ENCODE data around the gene GPA33. TPM values are rescaled to one million over a fixed set of nuclear protein-coding genes. Genes with fewer than 3 reads are reported as not detected.

Gene GPA33
- total and polyA plus RNA-seq, 2 donors (not counting 1 experiment from before 2014, with no cell fraction given) = not detected

DNA sequence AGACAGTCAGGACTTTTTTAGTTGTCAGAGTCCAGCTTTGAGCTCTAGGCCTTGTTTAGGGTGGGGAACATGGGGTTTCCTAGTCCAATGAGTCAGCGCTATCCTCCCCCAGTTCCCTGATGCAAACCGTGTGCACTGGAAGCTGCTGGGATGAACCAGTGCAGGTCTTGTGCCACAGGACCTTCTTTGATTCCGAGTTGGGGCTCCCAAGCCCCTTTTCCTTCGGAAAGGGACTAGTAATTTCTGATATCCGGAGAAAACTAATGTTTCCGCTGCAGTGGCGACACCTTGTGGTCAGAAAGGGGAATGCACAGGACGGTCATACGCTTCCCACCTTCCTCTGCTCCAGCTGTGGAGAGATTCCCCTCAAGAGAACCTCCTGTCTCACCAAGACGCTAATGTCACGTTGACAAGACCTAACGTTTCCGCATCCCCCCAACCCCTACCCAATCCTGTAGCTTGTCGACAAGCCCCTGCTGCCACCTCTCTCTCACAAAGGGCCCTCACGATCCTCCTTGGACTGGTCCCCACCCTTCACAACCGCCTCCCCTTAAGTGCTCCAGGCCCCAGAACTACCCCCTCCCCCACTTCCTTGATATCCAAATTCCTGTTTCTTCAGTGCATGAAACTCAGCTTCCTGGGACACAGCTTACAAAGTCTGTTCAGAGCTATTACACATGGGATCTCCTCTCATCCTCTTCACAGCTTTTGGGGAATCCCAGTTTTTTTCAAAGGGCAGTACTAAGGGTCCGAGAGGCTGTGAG lies 30.9 kb downstream of the GPA33 start:
- peak overlapping the region; percentile 78 for H3K4me2 ChIP-seq (ENCODE audit: extremely low read depth, insufficient read depth, low read length)
- H3K9ac ChIP-seq (ENCODE audit: insufficient read depth, low read length) = no peak overlapping the region
- peak overlapping the region; percentile 83 for H2AFZ ChIP-seq (ENCODE audit: low read length)
- no peaks in the 10 kb centered on the region for H3K79me2 ChIP-seq (ENCODE audit: control insufficient read depth, insufficient read depth, low read length)
- H3K4me1 ChIP-seq (ENCODE audit: control insufficient read depth, extremely low read depth, insufficient read depth, low read length) = peaks cover 3% of the 10 kb centered on the region
- no peaks in the 10 kb centered on the region for H4K20me1 ChIP-seq (ENCODE audit: control insufficient read depth, extremely low read depth, insufficient read depth, low read length)
- no peak overlapping the region for H3K27ac ChIP-seq (ENCODE audit: insufficient read depth, low read length)
- no peaks in the 10 kb centered on the region for H3K27me3 ChIP-seq (ENCODE audit: control insufficient read depth, insufficient read depth, low read length)
- no peaks in the 10 kb centered on the region for H3K9me3 ChIP-seq (ENCODE audit: control insufficient read depth, insufficient read depth, low read depth, low read length)
- DNase-seq (ENCODE audit: low read depth in 2 of 2) = peak; percentile 32 to 63
- TF ChIP-seq EZH2 (IDR thresholded peaks at IDR 0.05; ENCODE audit: low read length, missing control alignments) = no peak
- TF ChIP-seq, protein P1, sequence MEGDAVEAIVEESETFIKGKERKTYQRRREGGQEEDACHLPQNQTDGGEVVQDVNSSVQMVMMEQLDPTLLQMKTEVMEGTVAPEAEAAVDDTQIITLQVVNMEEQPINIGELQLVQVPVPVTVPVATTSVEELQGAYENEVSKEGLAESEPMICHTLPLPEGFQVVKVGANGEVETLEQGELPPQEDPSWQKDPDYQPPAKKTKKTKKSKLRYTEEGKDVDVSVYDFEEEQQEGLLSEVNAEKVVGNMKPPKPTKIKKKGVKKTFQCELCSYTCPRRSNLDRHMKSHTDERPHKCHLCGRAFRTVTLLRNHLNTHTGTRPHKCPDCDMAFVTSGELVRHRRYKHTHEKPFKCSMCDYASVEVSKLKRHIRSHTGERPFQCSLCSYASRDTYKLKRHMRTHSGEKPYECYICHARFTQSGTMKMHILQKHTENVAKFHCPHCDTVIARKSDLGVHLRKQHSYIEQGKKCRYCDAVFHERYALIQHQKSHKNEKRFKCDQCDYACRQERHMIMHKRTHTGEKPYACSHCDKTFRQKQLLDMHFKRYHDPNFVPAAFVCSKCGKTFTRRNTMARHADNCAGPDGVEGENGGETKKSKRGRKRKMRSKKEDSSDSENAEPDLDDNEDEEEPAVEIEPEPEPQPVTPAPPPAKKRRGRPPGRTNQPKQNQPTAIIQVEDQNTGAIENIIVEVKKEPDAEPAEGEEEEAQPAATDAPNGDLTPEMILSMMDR (conservative IDR thresholded peaks at IDR 0.05 in 1 of 2, IDR thresholded peaks at IDR 0.05 in 1 of 2; ENCODE audit: low read depth in 1 of 2, low read length in 2 of 2) = peak; percentile 98 to 99
- H3K36me3 ChIP-seq (ENCODE audit: control insufficient read depth, insufficient read depth, low read length) = no peaks in the 10 kb centered on the region
- peak overlapping the region in 1 of 4 experiments; percentile 20 for H3K4me3 ChIP-seq (replicated peaks in 1 of 4; ENCODE audit: control extremely low read depth in 1 of 4, insufficient read depth in 1 of 4, low read depth in 3 of 4, low read length in 4 of 4)

DNA sequence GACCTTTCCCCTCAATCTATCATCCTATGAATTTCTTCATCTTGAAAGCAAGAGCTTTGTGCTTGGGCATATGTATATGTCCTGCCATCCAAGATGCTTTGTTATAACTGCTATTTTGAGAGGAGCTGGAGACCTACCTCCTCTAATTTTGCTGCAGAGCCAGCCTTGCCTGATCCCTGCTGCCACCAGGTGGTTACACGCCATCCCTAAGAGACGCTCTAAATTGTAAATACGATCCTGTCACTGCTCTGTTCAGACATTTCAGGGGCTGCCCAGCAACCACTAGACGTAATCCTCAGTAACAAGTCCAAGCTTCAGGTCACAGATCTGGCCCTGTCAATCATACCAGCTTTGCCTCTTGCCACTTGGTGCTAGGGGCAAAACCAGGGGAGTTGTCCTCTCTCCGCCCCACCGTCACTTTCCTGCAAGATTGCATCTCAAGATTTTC lies 32.9 kb downstream of the GPA33 start:
- H2AFZ ChIP-seq (ENCODE audit: low read length) = no peak overlapping the region
- H4K20me1 ChIP-seq (ENCODE audit: control insufficient read depth, extremely low read depth, insufficient read depth, low read length) = no peaks in the 10 kb centered on the region
- no peaks in the 10 kb centered on the region for H3K79me2 ChIP-seq (ENCODE audit: control insufficient read depth, insufficient read depth, low read length)
- no peaks in the 10 kb centered on the region for H3K9me3 ChIP-seq (ENCODE audit: control insufficient read depth, insufficient read depth, low read depth, low read length)
- H3K4me1 ChIP-seq (ENCODE audit: control insufficient read depth, extremely low read depth, insufficient read depth, low read length) = peaks cover 3% of the 10 kb centered on the region
- no peak overlapping the region for H3K9ac ChIP-seq (ENCODE audit: insufficient read depth, low read length)
- no peak overlapping the region for H3K27ac ChIP-seq (ENCODE audit: insufficient read depth, low read length)
- H3K4me2 ChIP-seq (ENCODE audit: extremely low read depth, insufficient read depth, low read length) = no peak overlapping the region
- H3K27me3 ChIP-seq (ENCODE audit: control insufficient read depth, insufficient read depth, low read length) = no peaks in the 10 kb centered on the region
- no peak for TF ChIP-seq EZH2 (IDR thresholded peaks at IDR 0.05; ENCODE audit: low read length, missing control alignments)
- TF ChIP-seq, protein P1 (conservative IDR thresholded peaks at IDR 0.05 in 1 of 2, IDR thresholded peaks at IDR 0.05 in 1 of 2; ENCODE audit: low read depth in 1 of 2, low read length in 2 of 2) = peak in 1 of 2 donors; percentile 27
- no peak overlapping the region for H3K4me3 ChIP-seq (replicated peaks in 1 of 4; ENCODE audit: control extremely low read depth in 1 of 4, insufficient read depth in 1 of 4, low read depth in 3 of 4, low read length in 4 of 4)
- peak; percentile 20 to 43 for DNase-seq (ENCODE audit: low read depth in 2 of 2)
- H3K36me3 ChIP-seq (ENCODE audit: control insufficient read depth, insufficient read depth, low read length) = no peaks in the 10 kb centered on the region

DNA sequence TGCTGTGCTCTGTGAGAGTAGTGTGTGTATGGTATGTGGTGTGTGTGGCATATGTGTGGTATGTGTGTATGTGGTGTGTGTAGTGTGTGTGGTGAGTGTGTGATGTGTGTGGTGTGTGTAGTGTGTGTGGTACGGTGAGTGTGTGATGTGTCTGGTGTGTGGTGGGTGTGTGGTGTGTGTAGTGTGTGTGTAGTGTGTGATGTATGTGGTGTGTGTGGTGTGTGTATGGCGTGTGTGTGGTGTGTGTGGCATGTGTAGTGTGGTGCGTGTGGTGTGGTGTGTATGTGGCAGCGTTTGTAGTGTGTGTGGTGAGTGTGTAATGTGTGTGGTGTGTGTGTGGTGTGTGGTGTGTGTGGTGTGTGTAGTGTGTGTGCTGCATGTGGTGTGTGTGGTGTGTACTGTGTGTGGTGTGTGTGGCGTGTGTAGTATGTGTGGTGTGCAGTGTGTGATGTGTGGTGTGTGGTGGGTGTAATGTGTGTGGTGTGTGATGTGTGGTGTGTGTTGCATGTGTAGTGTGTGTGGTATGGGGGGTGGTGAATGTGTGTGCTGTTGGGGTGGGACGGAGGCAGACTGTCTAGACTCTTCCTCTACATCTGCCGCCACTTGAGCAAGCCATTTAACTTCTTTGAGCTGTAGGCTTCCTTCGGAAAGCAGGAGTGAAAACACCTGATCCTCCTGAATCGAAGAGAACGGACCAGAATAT lies 33.5 kb downstream of the GPA33 start:
- no peak for DNase-seq (ENCODE audit: low read depth in 2 of 2)
- H3K79me2 ChIP-seq (ENCODE audit: control insufficient read depth, insufficient read depth, low read length) = no peaks in the 10 kb centered on the region
- H3K4me3 ChIP-seq (replicated peaks in 1 of 4; ENCODE audit: control extremely low read depth in 1 of 4, insufficient read depth in 1 of 4, low read depth in 3 of 4, low read length in 4 of 4) = no peak overlapping the region
- H3K9me3 ChIP-seq (ENCODE audit: control insufficient read depth, insufficient read depth, low read depth, low read length) = no peaks in the 10 kb centered on the region
- H4K20me1 ChIP-seq (ENCODE audit: control insufficient read depth, extremely low read depth, insufficient read depth, low read length) = no peaks in the 10 kb centered on the region
- H3K27ac ChIP-seq (ENCODE audit: insufficient read depth, low read length) = no peak overlapping the region
- H3K4me2 ChIP-seq (ENCODE audit: extremely low read depth, insufficient read depth, low read length) = no peak overlapping the region
- no peak for TF ChIP-seq EZH2 (IDR thresholded peaks at IDR 0.05; ENCODE audit: low read length, missing control alignments)
- peaks cover 3% of the 10 kb centered on the region for H3K4me1 ChIP-seq (ENCODE audit: control insufficient read depth, extremely low read depth, insufficient read depth, low read length)
- H3K9ac ChIP-seq (ENCODE audit: insufficient read depth, low read length) = no peak overlapping the region
- H2AFZ ChIP-seq (ENCODE audit: low read length) = no peak overlapping the region
- no peaks in the 10 kb centered on the region for H3K27me3 ChIP-seq (ENCODE audit: control insufficient read depth, insufficient read depth, low read length)
- no peaks in the 10 kb centered on the region for H3K36me3 ChIP-seq (ENCODE audit: control insufficient read depth, insufficient read depth, low read length)
